OCI-LY1 (cell line): ENCODE data around the gene UNC13C.

Source experiments
- H2AFZ ChIP-seq: fragments of 200-600 bp; sonication (generic), shearing (Covaris generic); 2 replicates; pipeline ENCODE4 v1.6.0; 2014; ENCODE audit warnings: antibody characterized with exemption, mild to moderate bottlenecking, low read length
- H3F3A ChIP-seq: fragments of 200-600 bp; sonication (generic), shearing (Covaris generic); 2 replicates; pipeline ENCODE4 v1.6.0; 2014; ENCODE audit warnings: mild to moderate bottlenecking, antibody characterized with exemption, low read length, moderate library complexity; ENCODE audit not compliant: insufficient read depth
- H3K27ac ChIP-seq: fragments of 200-600 bp; sonication (generic); 2 replicates; pipeline ENCODE4 v1.5.1; 2014; ENCODE audit warnings: low read length, mixed run types, mild to moderate bottlenecking, low read depth; ENCODE audit not compliant: poor library complexity, severe bottlenecking
- H3K27me3 ChIP-seq: fragments of 200-600 bp; sonication (generic); 2 replicates; pipeline ENCODE4 v1.6.0; 2014; ENCODE audit warnings: antibody characterized with exemption, mild to moderate bottlenecking, low read length, moderate library complexity; ENCODE audit not compliant: insufficient read depth
- H3K36me3 ChIP-seq: fragments of 200-600 bp; sonication (generic); 2 replicates; pipeline ENCODE4 v1.6.1; 2014; ENCODE audit warnings: mild to moderate bottlenecking, antibody characterized with exemption, low read length, moderate library complexity, mixed read lengths; ENCODE audit not compliant: insufficient read depth
- H3K4me1 ChIP-seq: fragments of 200-600 bp; sonication (generic); 2 replicates; pipeline ENCODE4 v1.5.1; 2014; ENCODE audit warnings: mild to moderate bottlenecking, low read length, moderate library complexity; ENCODE audit not compliant: insufficient read depth, severe bottlenecking
- H3K4me2 ChIP-seq: fragments of 200-600 bp; sonication (generic), shearing (Covaris generic); 2 replicates; pipeline ENCODE4 v1.6.1; 2014; ENCODE audit warnings: low read length
- H3K4me3 ChIP-seq: fragments of 200-600 bp; sonication (generic); 2 replicates; pipeline ENCODE4 v1.5.1; 2014; ENCODE audit warnings: low read length, low read depth, mild to moderate bottlenecking, mixed read lengths; ENCODE audit not compliant: poor library complexity, severe bottlenecking
- H3K79me2 ChIP-seq: fragments of 200-600 bp; shearing (Covaris generic); 2 replicates; pipeline ENCODE4 v1.6.1; 2016; ENCODE audit warnings: mixed run types, low read length, mixed read lengths; ENCODE audit not compliant: insufficient read depth
- H3K9ac ChIP-seq: fragments of 200-600 bp; sonication (generic), shearing (Covaris generic); 2 replicates; pipeline ENCODE4 v1.6.1; 2014; ENCODE audit warnings: mild to moderate bottlenecking, low read length, mixed read lengths
- H3K9me2 ChIP-seq: fragments of 200-600 bp; sonication (generic), shearing (Covaris generic); 2 replicates; pipeline ENCODE4 v1.6.1; 2014; ENCODE audit warnings: low read depth, mild to moderate bottlenecking, low read length, mixed read lengths
- H3K9me3 ChIP-seq: fragments of 200-600 bp; shearing (Covaris generic); 2 replicates; pipeline ENCODE4 v1.6.1; 2014; ENCODE audit warnings: low read length, mixed read lengths
- H4K20me1 ChIP-seq: fragments of 200-600 bp; sonication (generic), shearing (Covaris generic); 2 replicates; pipeline ENCODE4 v1.6.0; 2016; ENCODE audit warnings: mild to moderate bottlenecking, low read length; ENCODE audit not compliant: insufficient read depth
- EZH2 ChIP-seq: fragments of 200-600 bp; sonication (generic), shearing (Covaris generic); IDR thresholded peaks from 2 replicates; pipeline ENCODE4 v1.8.0; 2017; ENCODE audit warnings: borderline replicate concordance, mixed run types, mild to moderate bottlenecking, antibody characterized with exemption, low read length, moderate library complexity, mixed read lengths
- TF ChIP-seq, protein P1 (sequence below): fragments of 200-600 bp; sonication (generic), shearing (Covaris generic); IDR thresholded peaks from 2 replicates; pipeline ENCODE4 v1.5.1; 2017; ENCODE audit warnings: mild to moderate bottlenecking, antibody characterized with exemption, low read length, moderate library complexity, mixed read lengths

UNC13C gene

DNA sequence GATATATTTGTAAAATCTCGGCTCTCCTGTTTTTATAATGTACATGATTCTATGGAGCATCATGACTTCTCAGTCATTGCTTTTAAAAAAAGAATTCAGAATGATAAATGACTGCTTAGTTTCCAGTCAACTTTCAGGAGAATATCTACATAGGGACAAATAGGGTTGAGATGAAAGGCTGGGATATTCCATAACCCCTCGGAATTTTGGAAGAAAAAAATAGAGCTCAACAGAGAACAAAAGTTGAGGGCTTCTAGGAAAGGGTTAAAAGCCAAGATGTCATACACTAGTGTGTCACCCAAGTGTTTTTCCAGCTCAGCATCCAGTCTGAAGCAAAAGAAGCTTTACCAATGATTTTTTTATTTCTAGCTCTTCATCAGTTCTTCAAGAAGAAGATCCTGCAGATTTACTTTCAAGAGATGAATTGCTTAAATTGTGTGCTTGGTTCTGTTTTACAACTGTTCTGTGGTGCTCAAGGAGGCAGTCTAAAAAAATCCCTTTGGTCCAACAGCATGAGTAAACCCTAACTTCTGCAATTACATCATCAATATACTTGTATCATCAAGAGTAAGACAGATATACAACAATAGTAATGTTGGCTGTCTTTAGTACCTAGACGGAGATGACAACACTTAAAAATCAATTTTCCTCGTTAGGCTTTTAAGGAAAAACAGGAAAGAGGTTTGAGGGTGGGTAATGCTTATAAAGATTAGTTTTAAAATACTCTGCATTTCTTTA lies 979 bp downstream of the UNC13C start:
- Histone ChIP-seq H3K4me2 (no peak overlapping the region), H3K4me3 (no peak overlapping the region)

DNA sequence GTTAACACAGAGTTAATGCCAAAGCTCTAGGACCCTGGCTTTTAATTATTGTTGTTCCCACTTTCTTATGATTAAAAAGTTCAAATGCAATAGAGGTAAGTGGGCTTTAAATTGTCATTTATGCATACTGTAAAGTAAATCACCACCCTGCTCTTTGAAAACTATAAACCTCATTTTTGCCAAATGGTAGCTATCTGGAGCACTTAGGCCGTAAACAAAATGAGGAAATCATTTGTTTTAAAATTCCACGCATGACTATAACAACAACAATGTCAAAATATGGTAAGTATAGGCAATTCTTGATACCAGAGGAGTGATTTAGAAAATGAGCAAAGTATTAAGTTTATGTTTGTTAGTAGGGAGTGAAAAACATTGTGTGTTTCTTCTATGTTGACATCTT lies 1.8 kb downstream of the UNC13C start:
- Histone ChIP-seq H3K9me2 (no peaks in the 10 kb centered on the region), H3K9me3 (no peaks in the 10 kb centered on the region), H3K4me3 (no peak overlapping the region), H3K79me2 (no peaks in the 10 kb centered on the region), H3K4me2 (no peak overlapping the region), H2AFZ (no peak overlapping the region), H3K9ac (no peak overlapping the region), H3K36me3 (no peaks in the 10 kb centered on the region), H3K4me1 (no peaks in the 10 kb centered on the region), H3K27me3 (no peaks in the 10 kb centered on the region), H3F3A (no peaks in the 10 kb centered on the region), H3K27ac (no peak overlapping the region), H4K20me1 (no peaks in the 10 kb centered on the region)
- no peak for TF ChIP-seq EZH2
- TF ChIP-seq, protein P1, sequence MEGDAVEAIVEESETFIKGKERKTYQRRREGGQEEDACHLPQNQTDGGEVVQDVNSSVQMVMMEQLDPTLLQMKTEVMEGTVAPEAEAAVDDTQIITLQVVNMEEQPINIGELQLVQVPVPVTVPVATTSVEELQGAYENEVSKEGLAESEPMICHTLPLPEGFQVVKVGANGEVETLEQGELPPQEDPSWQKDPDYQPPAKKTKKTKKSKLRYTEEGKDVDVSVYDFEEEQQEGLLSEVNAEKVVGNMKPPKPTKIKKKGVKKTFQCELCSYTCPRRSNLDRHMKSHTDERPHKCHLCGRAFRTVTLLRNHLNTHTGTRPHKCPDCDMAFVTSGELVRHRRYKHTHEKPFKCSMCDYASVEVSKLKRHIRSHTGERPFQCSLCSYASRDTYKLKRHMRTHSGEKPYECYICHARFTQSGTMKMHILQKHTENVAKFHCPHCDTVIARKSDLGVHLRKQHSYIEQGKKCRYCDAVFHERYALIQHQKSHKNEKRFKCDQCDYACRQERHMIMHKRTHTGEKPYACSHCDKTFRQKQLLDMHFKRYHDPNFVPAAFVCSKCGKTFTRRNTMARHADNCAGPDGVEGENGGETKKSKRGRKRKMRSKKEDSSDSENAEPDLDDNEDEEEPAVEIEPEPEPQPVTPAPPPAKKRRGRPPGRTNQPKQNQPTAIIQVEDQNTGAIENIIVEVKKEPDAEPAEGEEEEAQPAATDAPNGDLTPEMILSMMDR: no peak

More for the DNA sequence above, 979 bp downstream of the UNC13C start:
- H3K9me2 ChIP-seq: no peaks in the 10 kb centered on the region
- no peak overlapping the region for H3K27ac ChIP-seq
- no peaks in the 10 kb centered on the region for H3K9me3 ChIP-seq
- H3K27me3 ChIP-seq: no peaks in the 10 kb centered on the region
- H3K4me1 ChIP-seq: no peaks in the 10 kb centered on the region
- H3K9ac ChIP-seq: no peak overlapping the region
- H4K20me1 ChIP-seq: no peaks in the 10 kb centered on the region
- TF ChIP-seq EZH2: no peak
- TF ChIP-seq, protein P1: no peak
- no peaks in the 10 kb centered on the region for H3K79me2 ChIP-seq
- H3F3A ChIP-seq: no peaks in the 10 kb centered on the region
- H2AFZ ChIP-seq: no peak overlapping the region
- no peaks in the 10 kb centered on the region for H3K36me3 ChIP-seq

DNA sequence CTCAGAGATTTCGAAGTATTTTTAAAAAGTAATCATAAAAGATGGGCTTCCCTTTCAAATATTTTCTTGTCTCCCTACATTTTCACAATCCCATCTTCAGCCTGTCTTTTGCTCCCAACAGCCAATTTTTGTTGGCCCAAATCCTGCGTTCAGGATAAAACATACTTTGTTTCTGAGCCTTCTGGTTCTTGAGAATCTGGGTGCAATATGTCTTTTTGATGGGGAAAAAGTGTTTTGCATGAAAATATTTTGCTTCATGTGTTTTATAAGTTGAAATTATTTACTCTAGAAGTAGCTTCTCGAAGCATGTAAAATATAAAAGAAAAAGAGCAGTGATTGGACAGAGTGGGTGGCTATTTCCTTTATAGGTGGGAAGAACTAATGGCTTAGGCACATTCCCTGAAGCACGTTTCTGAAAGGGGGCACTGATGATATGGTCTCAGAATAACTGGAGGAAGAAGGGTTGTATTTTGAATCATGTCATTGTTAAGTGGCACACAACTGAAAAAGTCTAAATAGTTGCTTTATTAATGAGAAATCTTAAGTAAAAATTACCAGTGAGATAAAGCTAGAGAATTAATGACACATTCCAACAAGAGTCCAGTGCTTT lies 3.9 kb downstream of the UNC13C start:
- Histone ChIP-seq H3K27me3 (no peaks in the 10 kb centered on the region), H3K9me3 (no peaks in the 10 kb centered on the region), H3K4me2 (no peak overlapping the region), H4K20me1 (no peaks in the 10 kb centered on the region), H3K4me3 (no peak overlapping the region), H3K9ac (no peak overlapping the region), H3K4me1 (no peaks in the 10 kb centered on the region), H2AFZ (no peak overlapping the region), H3F3A (no peaks in the 10 kb centered on the region), H3K79me2 (no peaks in the 10 kb centered on the region), H3K9me2 (no peaks in the 10 kb centered on the region), H3K27ac (no peak overlapping the region), H3K36me3 (no peaks in the 10 kb centered on the region)
- no peak for TF ChIP-seq EZH2
- TF ChIP-seq, protein P1: no peak
